Upper lobe of left lung (tissue), 6 donors: ENCODE results near the gene RBBP4. TPM values are rescaled to one million over a fixed set of nuclear protein-coding genes. Genes with fewer than 3 reads are reported as not detected.
"Not testable (repeated sequence)": the region's sequence is repeated elsewhere in the genome, so short reads cannot be mapped to it uniquely, and the experiment has no call there.

ENCODE experiments used
- ATAC-seq, 2 donors: fragments of 200-7000 bp; cut with Tn5 transposase; one replicate each; pipeline ENCODE4 v1.9.1; 2022; ENCODE audit warnings: mild to moderate bottlenecking in 2 of 2, moderate library complexity in 2 of 2; ENCODE audit not compliant: low FRiP score in 2 of 2
- DNase-seq, 2 donors: peaks; one replicate each; pipeline ENCODE4 v3.0.0-alpha.2; 2019 to 2020
- H3K27ac ChIP-seq, 4 donors: fragments of 200-600 bp; sonication (generic); one replicate each; pipeline ENCODE4 v1.5.1; 2016 to 2019
- H3K27me3 ChIP-seq, 4 donors: fragments of 200-600 bp; sonication (generic); one replicate each; pipeline ENCODE4 v1.5.1; 2017 to 2019
- H3K36me3 ChIP-seq, 4 donors: fragments of 200-600 bp; sonication (generic); one replicate each; pipeline ENCODE4 v1.5.1; 2016 to 2019
- H3K4me1 ChIP-seq, 4 donors: fragments of 200-600 bp; sonication (generic); one replicate each; pipeline ENCODE4 v1.5.1; 2018 to 2019
- H3K4me3 ChIP-seq, 4 donors: fragments of 200-600 bp; sonication (generic); one replicate each; pipeline ENCODE4 v1.5.1; 2017 to 2019; ENCODE audit warnings: mild to moderate bottlenecking in 2 of 4, moderate library complexity in 1 of 4
- H3K9me3 ChIP-seq, 4 donors: fragments of 200-600 bp; sonication (generic); one replicate each; pipeline ENCODE4 v1.5.1; 2018 to 2019
- EP300 ChIP-seq, 4 donors: sonication (generic); formaldehyde crosslinking; IDR thresholded peaks; one replicate each; pipeline ENCODE4 v1.5.1; 2017; ENCODE audit warnings: antibody characterized with exemption in 4 of 4, control low read depth in 2 of 4
- POLR2A ChIP-seq, 4 donors: fragments of 450-650 bp; IDR thresholded peaks; one replicate each; pipeline ENCODE4 v1.5.1; 2016 to 2017; ENCODE audit warnings: antibody characterized with exemption in 4 of 4, mild to moderate bottlenecking in 2 of 4
- POLR2AphosphoS5 ChIP-seq, 2 donors: sonication (generic); formaldehyde crosslinking; IDR thresholded peaks; one replicate each; pipeline ENCODE4 v1.5.1; 2017; ENCODE audit warnings: antibody characterized with exemption in 2 of 2
- WGBS, 2 donors: methylation state at CpG; one replicate each; pipeline ENCODE4 v1.1.5; 2017 to 2018; 5-methylcytosine and 5-hydroxymethylcytosine counted together
- total RNA-seq, 6 donors: library from RNA; depleted of rRNA in 4 of 6; stranded (reverse); fragments of >200 nt in 4 of 6; gene quantifications; one replicate each; pipeline versions ENCODE4 v1.1.0 to v1.2.1, GENCODE V29; 2016 to 2021
- TF ChIP-seq, protein P1 (sequence below), 6 experiments: fragments of 450-650 bp in 4 of 6; fragments of 200-600 bp in 2 of 6; sonication (generic) in 2 of 6; IDR thresholded peaks; one replicate each; pipeline ENCODE4 v1.5.1; 2016 to 2019; ENCODE audit warnings: antibody characterized with exemption in 6 of 6
- donor health status: DM: no; HTN: no; CAD: no; lungs with moderate emphysema.
- donor health status: DM: no; HTN: yes; CAD: no; lungs with severe emphysema.

RBBP4 gene
- total RNA-seq, 6 donors from 2014 or later, result 72.8 to 161 (median 131) TPM

- no peak for TF ChIP-seq POLR2AphosphoS5 (IDR thresholded peaks at IDR 0.05)
- TF ChIP-seq EP300 (IDR thresholded peaks at IDR 0.05), result no peak
- no peak for TF ChIP-seq POLR2A (IDR thresholded peaks at IDR 0.05)
- TF ChIP-seq, protein P1, sequence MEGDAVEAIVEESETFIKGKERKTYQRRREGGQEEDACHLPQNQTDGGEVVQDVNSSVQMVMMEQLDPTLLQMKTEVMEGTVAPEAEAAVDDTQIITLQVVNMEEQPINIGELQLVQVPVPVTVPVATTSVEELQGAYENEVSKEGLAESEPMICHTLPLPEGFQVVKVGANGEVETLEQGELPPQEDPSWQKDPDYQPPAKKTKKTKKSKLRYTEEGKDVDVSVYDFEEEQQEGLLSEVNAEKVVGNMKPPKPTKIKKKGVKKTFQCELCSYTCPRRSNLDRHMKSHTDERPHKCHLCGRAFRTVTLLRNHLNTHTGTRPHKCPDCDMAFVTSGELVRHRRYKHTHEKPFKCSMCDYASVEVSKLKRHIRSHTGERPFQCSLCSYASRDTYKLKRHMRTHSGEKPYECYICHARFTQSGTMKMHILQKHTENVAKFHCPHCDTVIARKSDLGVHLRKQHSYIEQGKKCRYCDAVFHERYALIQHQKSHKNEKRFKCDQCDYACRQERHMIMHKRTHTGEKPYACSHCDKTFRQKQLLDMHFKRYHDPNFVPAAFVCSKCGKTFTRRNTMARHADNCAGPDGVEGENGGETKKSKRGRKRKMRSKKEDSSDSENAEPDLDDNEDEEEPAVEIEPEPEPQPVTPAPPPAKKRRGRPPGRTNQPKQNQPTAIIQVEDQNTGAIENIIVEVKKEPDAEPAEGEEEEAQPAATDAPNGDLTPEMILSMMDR (IDR thresholded peaks at IDR 0.05), result no peak
- DNase-seq, result peak in 1 of 2 donors; percentile 44
- Histone ChIP-seq H3K27me3 (no peaks in the 10 kb centered on the region), H3K4me3 (no peak overlapping the region), H3K36me3 (peaks cover 35 to 98% (median 62%) of the 10 kb centered on the region in 4 donors), H3K4me1 (peaks cover 0 to 17% (median 7%) of the 10 kb centered on the region in 4 donors), H3K9me3 (no peaks in the 10 kb centered on the region), H3K27ac (peak overlapping the region in 2 of 4 donors; percentile 41 to 61)
- peak; percentile 41 to 81 for ATAC-seq
- 28 to 46% methylated on average over 3 of the region's 3 CpGs for WGBS, 2 donors
Observed at GRCh38 chr1:32676945-32677344, 25.9 kb downstream of the RBBP4 start.

DNA sequence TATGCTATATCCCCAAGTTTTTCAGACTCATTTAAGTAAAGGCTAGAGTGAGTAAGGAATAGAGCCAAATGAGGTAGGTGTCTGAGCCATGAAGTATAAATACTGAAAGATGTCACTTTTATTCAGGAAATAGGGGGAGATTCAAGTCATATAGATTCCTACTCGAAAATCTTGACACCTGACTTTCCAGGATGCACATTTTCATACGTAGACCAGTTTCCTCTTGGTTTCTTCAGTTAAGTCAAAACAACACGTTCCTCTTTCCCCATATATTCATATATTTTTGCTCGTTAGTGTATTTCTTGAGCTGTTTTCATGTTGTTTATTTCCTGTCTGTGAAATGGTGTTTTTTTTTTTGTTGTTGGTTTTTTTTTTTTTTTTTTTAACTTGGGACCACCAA is 29.0 kb downstream of the RBBP4 start:
- Histone ChIP-seq H3K36me3 (peaks cover 15 to 86% (median 47%) of the 10 kb centered on the region in 4 donors), H3K4me1 (peaks cover 8 to 35% (median 22%) of the 10 kb centered on the region in 4 donors)
- not testable (repeated sequence) for H3K27ac ChIP-seq, ATAC-seq, DNase-seq, H3K27me3 ChIP-seq, H3K9me3 ChIP-seq, H3K4me3 ChIP-seq
- WGBS, 2 donors, result 73 to 79% methylated on average over 4 of the region's 4 CpGs

- Histone ChIP-seq H3K36me3 (peaks cover 8 to 86% (median 44%) of the 10 kb centered on the region in 4 donors), H3K4me1 (peaks cover 8 to 37% (median 23%) of the 10 kb centered on the region in 4 donors), H3K9me3 (no peaks in the 10 kb centered on the region), H3K27me3 (no peaks in the 10 kb centered on the region), H3K27ac (peak overlapping the region in 2 of 4 donors; percentile 46 to 59), H3K4me3 (no peak overlapping the region)
- no peak for ATAC-seq
- 87 to 96% methylated on average over 1 of the region's 1 CpG for WGBS, 2 donors
- DNase-seq, result no peak
- TF ChIP-seq, protein P1 (IDR thresholded peaks at IDR 0.05), result no peak
- TF ChIP-seq POLR2A (IDR thresholded peaks at IDR 0.05) (no peak), EP300 (IDR thresholded peaks at IDR 0.05) (no peak), POLR2AphosphoS5 (IDR thresholded peaks at IDR 0.05) (no peak)
Observed at GRCh38 chr1:32680642-32681041, 29.6 kb downstream of the RBBP4 start.

- H3K27ac ChIP-seq, result peak overlapping the region in 3 of 4 donors; percentile 14 to 59 (median 45)
- WGBS, 2 donors, result 38 to 60% methylated on average over 2 of the region's 2 CpGs
- peaks cover 5 to 86% (median 40%) of the 10 kb centered on the region in 4 donors for H3K36me3 ChIP-seq
Observed at GRCh38 chr1:32681509-32681908, 30.5 kb downstream of the RBBP4 start.

DNA sequence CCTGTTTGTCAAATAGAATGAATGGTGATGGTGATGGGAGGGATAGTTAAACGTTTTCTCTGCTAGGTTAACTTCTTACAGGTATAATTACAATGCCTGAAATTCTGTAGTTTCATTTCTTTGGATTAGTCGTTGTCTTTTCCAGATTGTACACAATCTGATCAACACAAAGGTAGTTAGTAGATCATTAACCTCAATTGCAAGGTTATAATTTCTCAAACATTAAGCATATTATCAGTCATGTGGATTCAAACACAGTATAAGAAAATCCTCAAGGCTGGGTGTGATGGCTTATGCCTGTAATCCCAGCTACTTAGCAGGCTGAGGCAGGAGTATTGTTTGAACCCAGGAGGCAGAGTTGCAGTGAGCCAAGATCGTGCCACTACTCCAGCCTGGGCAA is 31.0 kb downstream of the RBBP4 start:
- DNase-seq (no peak), ATAC-seq (no peak)
- peak overlapping the region in 3 of 4 donors; percentile 14 to 59 (median 45) for H3K27ac ChIP-seq
- TF ChIP-seq POLR2AphosphoS5 (IDR thresholded peaks at IDR 0.05), result no peak
- TF ChIP-seq, protein P1 (IDR thresholded peaks at IDR 0.05), result no peak
- no peak for TF ChIP-seq POLR2A (IDR thresholded peaks at IDR 0.05)
- no peak for TF ChIP-seq EP300 (IDR thresholded peaks at IDR 0.05)
- H3K4me1 ChIP-seq, result peaks cover 8 to 37% (median 23%) of the 10 kb centered on the region in 4 donors
- no peaks in the 10 kb centered on the region for H3K9me3 ChIP-seq
- WGBS, 2 donors, result 50 to 68% methylated on average over 3 of the region's 3 CpGs
- H3K27me3 ChIP-seq, result no peaks in the 10 kb centered on the region
- no peak overlapping the region for H3K4me3 ChIP-seq
- peaks cover 5 to 86% (median 37%) of the 10 kb centered on the region in 4 donors for H3K36me3 ChIP-seq

More at GRCh38 chr1:32681509-32681908, 30.5 kb downstream of the RBBP4 start:
- Histone ChIP-seq H3K27me3 (no peaks in the 10 kb centered on the region), H3K4me3 (no peak overlapping the region), H3K9me3 (no peaks in the 10 kb centered on the region), H3K4me1 (peaks cover 8 to 37% (median 23%) of the 10 kb centered on the region in 4 donors)
- ATAC-seq, result no peak
- TF ChIP-seq EP300 (IDR thresholded peaks at IDR 0.05) (no peak), POLR2A (IDR thresholded peaks at IDR 0.05) (no peak), POLR2AphosphoS5 (IDR thresholded peaks at IDR 0.05) (no peak)
- TF ChIP-seq, protein P1 (IDR thresholded peaks at IDR 0.05), result no peak
- peak in 1 of 2 donors; percentile 61 for DNase-seq
